BLaER1 (cell line): ENCODE results near the gene CHD2.
"Not testable (repeated sequence)": the region's sequence is repeated elsewhere in the genome, so short reads cannot be mapped to it uniquely, and the experiment has no call there.

ENCODE experiments used
- H3K27ac ChIP-seq: shearing (Covaris generic); formaldehyde crosslinking; 2 replicates; pipeline ENCODE4 v1.8.1; 2022
- H3K27me3 ChIP-seq: shearing (Covaris generic); formaldehyde crosslinking; 2 replicates; pipeline ENCODE4 v1.8.1; 2022
- H3K36me3 ChIP-seq: shearing (Covaris generic); formaldehyde crosslinking; 2 replicates; pipeline ENCODE4 v1.8.1; 2022
- H3K4me1 ChIP-seq: shearing (Covaris generic); formaldehyde crosslinking; 2 replicates; pipeline ENCODE4 v1.8.1; 2022
- H3K4me2 ChIP-seq: shearing (Covaris generic); formaldehyde crosslinking; 2 replicates; pipeline ENCODE4 v1.8.1; 2022
- H3K4me3 ChIP-seq: shearing (Covaris generic); formaldehyde crosslinking; 2 replicates; pipeline ENCODE4 v1.8.1; 2022
- H3K9ac ChIP-seq: shearing (Covaris generic); formaldehyde crosslinking; 2 replicates; pipeline ENCODE4 v1.8.1; 2022
- H3K9me3 ChIP-seq: shearing (Covaris generic); formaldehyde crosslinking; 2 replicates; pipeline ENCODE4 v1.8.1; 2022
- H4K20me1 ChIP-seq: shearing (Covaris generic); formaldehyde crosslinking; 2 replicates; pipeline ENCODE4 v1.8.1; 2022
- Cebpa-rat ChIP-seq: shearing (Covaris generic); IDR thresholded peaks from 2 replicates; pipeline ENCODE4 v1.8.1; 2022

CHD2 gene

DNA sequence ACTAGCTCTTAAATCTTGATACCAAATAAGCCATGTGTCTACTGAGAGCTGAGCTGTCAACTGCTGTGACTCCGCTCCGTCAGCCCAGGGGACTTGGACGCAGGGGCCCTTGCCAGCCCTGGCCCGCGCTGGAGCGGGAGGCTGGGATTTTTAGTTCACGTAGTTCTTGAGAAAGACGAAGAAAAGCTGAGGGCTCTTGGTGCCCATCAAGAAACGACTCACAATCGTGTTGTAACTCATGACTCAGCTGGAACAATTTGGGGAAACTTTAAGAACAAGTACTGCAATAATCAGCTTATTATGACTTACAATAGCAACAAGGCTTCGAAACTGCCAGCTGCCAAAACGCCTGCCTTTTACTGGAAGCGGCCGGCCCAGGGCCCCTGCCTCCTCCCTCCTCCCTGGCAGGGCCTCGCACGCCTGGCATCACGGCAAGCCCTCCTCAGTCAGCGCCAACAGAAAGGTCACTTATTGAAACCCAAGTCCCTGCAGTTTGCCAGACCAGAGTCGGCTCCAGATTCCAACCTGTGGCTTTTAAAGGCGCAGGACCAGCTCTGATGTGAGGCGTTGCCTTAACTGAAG, 128.6 kb downstream of the CHD2 start:
- no peak for TF ChIP-seq Cebpa-rat
- H3K36me3 ChIP-seq: peaks cover 51% of the 10 kb centered on the region
- H3K27ac ChIP-seq: peak overlapping the region; percentile 53
- no peaks in the 10 kb centered on the region for H3K27me3 ChIP-seq
- peaks cover 79% of the 10 kb centered on the region for H3K4me1 ChIP-seq
- H4K20me1 ChIP-seq: peaks cover 53% of the 10 kb centered on the region
- 0 out of 2 replicates have a peak overlapping the region, but pooled peaks have one; percentile 4 for H3K9ac ChIP-seq
- H3K4me3 ChIP-seq: no peak overlapping the region
- no peaks in the 10 kb centered on the region for H3K9me3 ChIP-seq
- H3K4me2 ChIP-seq: peak overlapping the region; percentile 1; the same call in 1 of the 2 replicates

DNA sequence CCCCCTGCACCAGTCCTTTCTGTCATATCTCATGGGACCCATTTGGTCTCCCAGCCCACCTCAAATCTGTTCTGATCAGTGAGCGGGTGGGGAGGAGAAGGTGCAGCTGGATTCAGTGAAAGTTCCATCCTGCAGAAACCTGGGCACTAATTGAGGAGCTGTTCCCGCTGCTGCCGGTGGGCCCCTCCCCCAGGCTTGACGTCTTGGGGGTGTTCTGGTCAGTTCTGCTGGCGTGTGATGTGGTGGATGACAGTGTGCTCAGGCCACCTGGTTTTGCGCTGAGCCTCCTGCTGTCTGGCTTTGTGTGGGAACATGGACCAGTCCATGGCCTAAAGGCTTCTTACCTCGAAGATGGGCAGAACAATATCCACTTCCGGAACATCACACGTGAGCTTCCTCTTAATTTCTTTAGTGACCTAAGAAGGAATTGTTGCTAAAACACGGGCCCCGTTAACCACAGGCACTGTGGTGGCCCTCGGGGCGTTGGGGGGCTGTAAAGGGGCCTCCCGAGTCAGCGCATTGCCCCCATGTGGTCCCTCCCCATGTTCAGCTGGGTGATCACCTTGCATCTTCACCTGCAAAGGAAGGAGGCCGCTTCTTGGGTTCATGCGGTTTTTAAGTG, 129.2 kb downstream of the CHD2 start:
- peaks cover 45% of the 10 kb centered on the region for H3K36me3 ChIP-seq
- peak overlapping the region; percentile 55; the same call in 1 of the 2 replicates for H3K9ac ChIP-seq
- H3K27ac ChIP-seq: peak overlapping the region; percentile 61
- H3K9me3 ChIP-seq: no peaks in the 10 kb centered on the region
- no peak overlapping the region for H3K4me3 ChIP-seq
- H3K4me1 ChIP-seq: peaks cover 83% of the 10 kb centered on the region
- peaks cover 47% of the 10 kb centered on the region for H4K20me1 ChIP-seq
- no peaks in the 10 kb centered on the region for H3K27me3 ChIP-seq
- H3K4me2 ChIP-seq: peak overlapping the region; percentile 79
- no peak for TF ChIP-seq Cebpa-rat

DNA sequence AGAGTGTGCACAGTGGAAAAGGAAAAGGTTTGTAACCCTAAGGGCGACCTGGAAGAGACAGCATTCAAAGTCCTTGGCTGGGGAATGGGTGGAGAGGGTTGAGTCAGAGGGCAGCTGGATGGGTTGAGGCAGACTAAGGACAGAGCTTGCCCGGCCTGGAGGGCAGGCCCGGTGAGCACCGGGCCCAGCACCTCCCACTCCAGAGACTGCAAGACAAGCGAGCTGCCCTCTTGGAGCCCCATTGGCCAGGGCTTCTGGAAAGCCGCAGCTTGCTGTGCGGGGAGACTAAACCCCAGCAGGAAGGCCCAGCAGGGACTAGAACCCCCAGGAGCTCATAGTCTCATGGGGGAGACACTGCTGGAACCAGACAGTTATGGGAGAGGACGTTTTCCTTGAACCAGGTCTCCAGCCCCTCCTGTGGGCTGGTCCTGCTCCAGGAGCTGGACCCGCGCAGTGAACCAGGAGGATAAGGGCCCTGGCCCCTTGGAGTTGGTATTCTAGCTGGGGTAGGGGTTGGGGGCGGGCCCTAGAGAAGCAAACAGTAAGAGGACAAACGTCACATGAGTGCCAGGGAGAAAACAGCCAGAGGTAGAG, 129.8 kb downstream of the CHD2 start:
- Histone ChIP-seq H3K27ac (peak overlapping the region; percentile 61), H3K9me3 (no peaks in the 10 kb centered on the region), H3K9ac (peak overlapping the region; percentile 55), H3K4me3 (no peak overlapping the region), H3K36me3 (peaks cover 39% of the 10 kb centered on the region), H3K27me3 (no peaks in the 10 kb centered on the region), H3K4me1 (peaks cover 83% of the 10 kb centered on the region), H4K20me1 (peaks cover 41% of the 10 kb centered on the region), H3K4me2 (peak overlapping the region; percentile 79)
- TF ChIP-seq Cebpa-rat: no peak

DNA sequence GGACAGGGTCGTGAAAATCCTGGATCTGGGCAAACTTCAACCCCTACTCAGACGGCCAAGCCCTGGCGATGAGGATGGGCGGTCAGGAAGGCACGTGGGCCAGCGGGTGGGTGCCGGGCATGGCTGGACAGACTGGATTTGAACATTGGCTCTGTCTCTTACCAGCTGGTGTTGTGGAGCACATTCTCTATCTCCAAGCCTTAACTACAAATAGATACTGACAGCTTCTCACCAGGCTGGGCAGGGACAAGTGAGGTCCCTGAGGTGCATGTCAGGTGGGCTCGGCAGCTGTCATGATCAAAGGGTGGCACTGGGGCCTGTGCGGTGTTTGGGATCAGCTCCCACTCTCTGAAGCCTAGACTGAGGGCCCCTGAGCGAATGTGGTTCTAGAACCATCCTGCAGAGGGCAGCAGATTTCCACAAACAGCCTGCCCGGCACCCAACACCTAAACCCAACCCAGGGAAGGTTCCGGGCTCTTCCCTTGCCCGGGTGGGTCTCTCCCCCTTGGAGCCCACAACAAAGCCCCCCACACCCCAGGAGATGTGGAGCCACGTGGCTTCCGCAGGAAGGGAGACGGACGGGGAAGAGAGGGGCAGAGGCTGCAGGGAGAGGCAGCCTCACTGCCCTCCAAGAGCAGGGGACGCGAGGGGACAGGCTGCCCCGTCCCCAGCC, 130.4 kb downstream of the CHD2 start:
- peaks cover 83% of the 10 kb centered on the region for H3K4me1 ChIP-seq
- no peaks in the 10 kb centered on the region for H3K9me3 ChIP-seq
- H4K20me1 ChIP-seq: peaks cover 35% of the 10 kb centered on the region
- H3K4me2 ChIP-seq: peak overlapping the region; percentile 79
- peak overlapping the region; percentile 55 for H3K9ac ChIP-seq
- 0 out of 2 replicates have a peak overlapping the region, but pooled peaks have one; percentile 29 for H3K4me3 ChIP-seq
- H3K27me3 ChIP-seq: no peaks in the 10 kb centered on the region
- no peak for TF ChIP-seq Cebpa-rat
- H3K27ac ChIP-seq: peak overlapping the region; percentile 64
- H3K36me3 ChIP-seq: peaks cover 33% of the 10 kb centered on the region

DNA sequence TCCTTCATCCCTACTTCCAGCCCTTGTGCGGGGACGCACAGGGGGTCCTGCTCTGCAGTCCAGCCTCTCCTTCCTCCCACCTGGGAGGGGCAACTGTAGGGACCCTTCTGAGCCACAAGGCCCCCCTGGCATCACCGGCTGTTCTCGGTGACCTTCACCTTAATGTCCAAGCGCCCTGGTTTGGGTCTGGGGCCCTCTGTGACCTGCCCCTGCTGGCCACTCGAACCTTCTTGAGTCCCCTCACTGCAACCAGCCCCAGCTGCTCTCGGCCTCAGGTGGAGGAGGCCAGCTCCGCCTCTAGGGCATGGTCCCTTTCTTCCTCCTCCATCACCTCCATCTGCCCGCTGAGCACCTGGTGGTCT, 131.0 kb downstream of the CHD2 start:
- Histone ChIP-seq H4K20me1 (peaks cover 31% of the 10 kb centered on the region), H3K36me3 (peaks cover 27% of the 10 kb centered on the region), H3K4me2 (peak overlapping the region; percentile 79), H3K27me3 (no peaks in the 10 kb centered on the region), H3K9ac (0 out of 2 replicates have a peak overlapping the region, but pooled peaks have one; percentile 55), H3K4me1 (peaks cover 83% of the 10 kb centered on the region), H3K27ac (peak overlapping the region; percentile 64), H3K9me3 (no peaks in the 10 kb centered on the region), H3K4me3 (0 out of 2 replicates have a peak overlapping the region, but pooled peaks have one; percentile 29)
- no peak for TF ChIP-seq Cebpa-rat

DNA sequence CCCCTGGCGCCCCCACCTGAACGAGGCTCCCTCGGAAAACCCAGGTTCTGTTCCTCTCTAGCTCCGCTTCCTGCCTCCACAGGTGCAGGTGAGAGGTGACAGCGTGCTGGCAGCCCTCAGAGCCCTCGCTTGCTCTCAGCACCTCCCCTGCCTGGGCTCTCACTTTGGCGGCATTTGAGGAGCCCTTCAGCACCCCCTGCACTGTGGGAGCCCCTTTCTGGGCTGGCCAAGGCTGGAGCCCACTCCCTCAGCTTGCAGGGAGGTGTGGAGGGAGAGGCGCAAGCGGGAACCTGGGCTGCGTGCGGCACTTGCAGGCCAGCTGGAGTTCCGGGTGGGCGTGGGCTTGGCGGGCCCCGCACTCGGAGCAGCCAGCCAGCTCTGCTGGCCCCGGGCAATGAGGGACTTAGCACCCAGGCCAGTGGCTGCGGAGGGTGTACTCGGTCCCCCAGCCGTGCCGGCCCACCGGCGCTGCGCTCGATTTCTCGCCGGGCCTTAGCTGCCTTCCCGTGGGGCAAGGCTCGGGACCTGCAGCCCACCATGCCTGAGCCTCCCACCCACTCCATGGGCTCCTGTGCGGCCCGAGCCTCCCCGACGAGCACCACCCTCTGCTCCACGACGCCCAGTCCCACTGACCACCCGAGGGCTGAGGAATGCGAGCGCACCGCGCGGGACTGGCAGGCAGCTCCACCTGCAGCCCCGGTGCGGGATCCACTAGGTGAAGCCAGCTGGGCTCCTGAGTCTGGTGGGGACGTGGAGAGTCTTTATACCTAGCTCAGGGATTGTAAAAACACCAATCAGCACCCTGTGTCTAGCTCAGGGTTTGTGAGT, 131.6 kb downstream of the CHD2 start:
- Histone ChIP-seq H3K36me3 (peaks cover 21% of the 10 kb centered on the region), H4K20me1 (peaks cover 24% of the 10 kb centered on the region), H3K4me2 (peak overlapping the region; percentile 79), H3K4me1 (peaks cover 83% of the 10 kb centered on the region)
- not testable (repeated sequence) for H3K4me3 ChIP-seq, H3K9ac ChIP-seq, H3K27me3 ChIP-seq, H3K27ac ChIP-seq, H3K9me3 ChIP-seq

DNA sequence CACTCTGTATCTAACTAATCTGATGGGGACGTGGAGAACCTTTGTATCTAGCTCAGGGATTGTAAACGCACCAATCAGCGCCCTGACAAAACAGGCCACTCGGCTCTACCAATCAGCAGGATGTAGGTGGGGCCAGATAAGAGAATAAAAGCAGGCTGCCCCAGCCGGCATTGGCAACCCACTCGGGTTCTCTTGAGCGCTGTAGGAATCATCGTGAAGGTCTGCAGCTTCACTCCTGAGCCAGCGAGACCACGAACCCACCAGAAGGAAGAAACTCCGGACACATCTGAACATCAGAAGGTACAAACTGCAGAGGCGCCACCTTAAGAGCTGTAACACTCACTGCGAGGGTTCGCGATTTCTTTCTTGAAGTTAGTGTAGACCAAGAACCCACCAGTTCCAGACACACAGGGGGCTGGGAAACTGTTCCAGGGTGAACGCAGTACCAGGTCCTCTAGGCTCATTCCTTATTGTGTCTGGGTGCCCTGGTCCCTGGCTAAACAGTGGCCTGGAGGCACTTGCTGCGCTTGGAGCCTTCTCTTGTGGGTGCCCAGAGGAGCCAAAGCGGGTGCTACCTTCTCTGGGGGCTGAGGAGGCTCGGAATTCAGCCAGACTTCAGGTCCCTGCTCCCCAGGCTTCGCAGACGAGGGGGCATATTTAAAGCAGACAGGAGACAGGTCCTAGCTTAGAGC, 132.5 kb downstream of the CHD2 start:
- H3K4me3 ChIP-seq, H3K9me3 ChIP-seq, H3K27me3 ChIP-seq, H3K9ac ChIP-seq: not testable (repeated sequence)
- Histone ChIP-seq H3K4me2 (peak overlapping the region; percentile 33), H3K27ac (peak overlapping the region; percentile 91; the same call in 1 of the 2 replicates), H4K20me1 (peaks cover 16% of the 10 kb centered on the region), H3K4me1 (peaks cover 86% of the 10 kb centered on the region), H3K36me3 (peaks cover 12% of the 10 kb centered on the region)

DNA sequence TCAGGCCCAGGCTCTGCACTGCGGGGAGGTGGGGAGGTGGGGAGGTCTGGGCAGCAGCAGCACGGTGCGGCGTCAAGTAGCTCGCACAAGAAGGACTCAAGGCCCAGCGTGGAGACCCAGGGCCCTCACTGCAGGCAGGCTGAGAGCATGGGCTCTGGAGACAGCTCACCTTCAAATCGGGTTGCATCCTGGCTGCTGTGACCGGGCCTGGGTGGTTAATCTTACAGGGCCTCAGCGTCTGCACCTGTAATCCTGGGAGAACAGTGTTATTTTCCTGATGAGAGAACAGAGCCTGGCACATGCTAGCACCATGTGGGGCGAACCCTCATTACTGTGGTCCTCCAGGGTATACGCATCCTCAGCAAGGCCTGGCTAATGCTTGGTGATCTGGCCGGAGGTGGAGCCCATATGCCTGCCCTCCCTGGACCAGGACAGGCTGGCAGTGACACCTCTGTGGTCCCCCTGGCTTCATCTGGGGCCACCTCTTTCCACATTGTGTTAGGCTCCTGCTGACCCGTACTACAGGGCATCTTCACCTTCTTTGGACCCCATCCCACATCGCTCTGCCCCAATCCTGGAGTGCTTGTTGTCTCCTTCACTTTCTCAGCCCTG, 133.4 kb downstream of the CHD2 start:
- H3K4me1 ChIP-seq: peaks cover 86% of the 10 kb centered on the region
- H3K9me3 ChIP-seq: no peaks in the 10 kb centered on the region
- peak overlapping the region; percentile 83 for H3K4me2 ChIP-seq
- no peak for TF ChIP-seq Cebpa-rat
- no peaks in the 10 kb centered on the region for H3K27me3 ChIP-seq
- H4K20me1 ChIP-seq: peaks cover 7% of the 10 kb centered on the region
- H3K4me3 ChIP-seq: no peak overlapping the region
- H3K9ac ChIP-seq: no peak overlapping the region; the same call in 1 of the 2 replicates
- 0 out of 2 replicates have a peak, but pooled peaks cover 5% of the 10 kb centered on the region for H3K36me3 ChIP-seq
- peak overlapping the region; percentile 91; the same call in 1 of the 2 replicates for H3K27ac ChIP-seq
